Middle frontal gyrus (tissue), 1 donor: ENCODE measurements around the gene BBIP1.
"Not testable (repeated sequence)": the region's sequence is repeated elsewhere in the genome, so short reads cannot be mapped to it uniquely, and the experiment has no call there.

ENCODE experiments used
- DNase-seq: peaks from one replicate; pipeline ENCODE4 v3.0.0-alpha.2; 2015; ENCODE audit warnings: low spot score; ENCODE audit errors: extremely low spot score

BBIP1 gene

GRCh38 chr10:110885932-110886674 lies 32.9 kb downstream of the BBIP1 start:
- DNase-seq = no peak

GRCh38 chr10:110883924-110884323 lies 35.1 kb downstream of the BBIP1 start:
- no peak for DNase-seq

GRCh38 chr10:110881905-110882304 lies 37.1 kb downstream of the BBIP1 start:
- no peak for DNase-seq

- DNase-seq = no peak
These were observed 37.7 kb downstream of the BBIP1 start for GRCh38 chr10:110881247-110881646.

GRCh38 chr10:110880012-110880411 lies 39.0 kb downstream of the BBIP1 start:
- DNase-seq = no peak

- DNase-seq = no peak
These were observed 42.2 kb downstream of the BBIP1 start for GRCh38 chr10:110876788-110877187.

- DNase-seq = no peak
These were observed 43.0 kb downstream of the BBIP1 start for GRCh38 chr10:110876000-110876399.

GRCh38 chr10:110873951-110874350 lies 45.0 kb downstream of the BBIP1 start:
- no peak for DNase-seq

- no peak for DNase-seq
These were observed 45.7 kb downstream of the BBIP1 start for GRCh38 chr10:110872984-110873923.

GRCh38 chr10:110872145-110872983 lies 46.6 kb downstream of the BBIP1 start:
- DNase-seq = peak; percentile 38

- peak; percentile 97 for DNase-seq
These were observed 47.5 kb downstream of the BBIP1 start, which contains the start of gene PDCD4 for GRCh38 chr10:110871298-110872084. Gene PDCD4 (plus strand): TSS chr10:110871928. CDS start chr10:110876028, 4,100 bp downstream.

GRCh38 chr10:110870823-110871297 lies 48.1 kb downstream of the BBIP1 start:
- no peak for DNase-seq

GRCh38 chr10:110868981-110869380 lies 50.0 kb downstream of the BBIP1 start:
- no peak for DNase-seq

- no peak for DNase-seq
These were observed 51.0 kb downstream of the BBIP1 start for GRCh38 chr10:110867807-110868465.

GRCh38 chr10:110867011-110867806 lies 51.8 kb downstream of the BBIP1 start:
- not testable (repeated sequence) for DNase-seq

GRCh38 chr10:110865809-110866482 lies 53.0 kb downstream of the BBIP1 start:
- no peak for DNase-seq

GRCh38 chr10:110865186-110865808 lies 53.7 kb downstream of the BBIP1 start:
- DNase-seq = no peak

- no peak for DNase-seq
These were observed 54.3 kb downstream of the BBIP1 start for GRCh38 chr10:110864662-110865140.
